Measurements from ENCODE around the gene RBBP8NL.
A peak's percentile ranks its signal among the peaks of the same experiment; 100 is the strongest.

The RBBP8NL gene

GRCh38 chr20:62418709-62419487 lies 8.4 kb downstream of the RBBP8NL start:
- no peak for DNase-seq

DNA sequence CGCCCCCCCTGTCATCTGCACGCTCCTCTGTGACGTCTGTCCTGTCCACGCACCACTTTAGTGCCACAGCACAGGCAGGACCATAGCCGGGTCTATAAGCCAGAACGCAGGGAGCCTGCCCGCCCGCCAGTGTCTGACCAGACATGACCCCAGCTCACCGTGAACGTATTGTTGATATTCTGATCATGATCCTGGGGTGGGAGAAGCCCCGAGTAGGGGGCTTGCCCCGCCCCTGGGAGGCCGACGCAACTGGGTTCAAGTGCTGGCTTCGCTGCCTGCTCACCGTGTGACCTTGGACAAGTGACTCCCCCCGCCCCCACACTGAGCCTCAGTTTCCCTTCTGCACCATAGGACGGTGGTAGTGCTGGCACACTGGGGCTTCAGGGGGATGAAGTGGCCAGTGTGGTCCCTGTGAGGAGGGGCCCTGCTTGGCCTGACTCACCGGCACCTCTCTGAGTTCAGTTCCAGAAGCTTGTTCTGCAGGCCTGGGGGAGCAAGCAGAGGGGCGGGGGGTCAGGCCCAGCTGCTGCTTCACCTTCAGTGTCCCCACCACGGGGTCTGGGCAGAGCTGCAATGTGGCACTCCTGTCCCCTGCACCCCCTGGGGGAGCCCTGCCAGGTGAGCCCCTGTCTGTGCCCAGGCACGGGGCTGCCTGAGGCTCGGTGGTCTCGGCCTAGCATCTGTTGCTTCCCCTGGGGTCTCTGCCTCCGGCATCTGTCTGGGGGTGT lies 9.2 kb downstream of the RBBP8NL start:
- no peak for DNase-seq

DNA sequence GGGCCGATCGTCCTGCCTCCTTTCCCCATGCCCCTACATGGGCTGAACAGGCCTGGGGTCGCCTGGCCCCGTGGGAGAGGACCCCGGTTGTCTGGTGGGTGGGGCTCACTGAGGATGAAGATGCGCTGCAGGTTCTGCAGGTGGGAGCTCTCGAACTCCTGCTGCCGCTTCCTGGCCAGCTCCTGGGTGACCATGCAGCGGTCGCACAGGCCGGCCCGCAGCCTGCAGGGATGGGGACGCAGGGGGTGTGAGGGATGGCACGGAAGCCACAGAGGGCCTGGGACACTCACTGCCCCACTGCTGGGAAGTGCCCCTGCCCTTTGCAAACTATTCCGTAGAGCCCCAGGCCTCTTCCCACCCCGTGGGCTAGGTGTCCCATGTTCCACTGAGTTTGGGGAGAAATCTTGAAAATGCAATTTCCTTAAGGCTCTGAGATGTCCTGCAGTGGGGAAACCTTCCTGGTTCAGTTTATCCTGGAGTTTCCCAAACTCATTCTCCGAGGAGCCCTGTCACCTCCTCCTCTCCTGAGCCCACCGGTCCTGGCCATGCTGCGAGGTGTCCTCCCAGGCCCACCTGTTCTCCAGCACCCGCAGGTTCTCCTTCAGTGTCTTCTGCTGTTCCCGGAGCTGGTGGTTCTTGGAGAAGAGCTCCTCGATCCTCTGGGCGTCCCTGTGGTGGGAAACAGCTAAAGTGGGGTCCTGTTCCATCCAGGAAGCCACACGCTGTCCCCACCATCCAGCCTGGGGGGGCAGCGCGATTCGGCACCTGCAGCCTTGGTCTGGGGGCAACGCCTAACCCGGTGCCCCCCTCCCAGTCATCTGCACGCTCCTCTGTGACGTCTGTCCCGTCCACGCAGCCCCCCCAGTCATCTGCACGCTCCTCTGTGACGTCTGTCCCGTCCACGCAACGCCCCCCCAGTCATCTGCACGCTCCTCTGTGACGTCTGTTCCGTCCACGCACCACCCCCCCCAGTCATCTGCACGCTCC lies 10.4 kb downstream of the RBBP8NL start:
- no peak for DNase-seq

- no peak for DNase-seq
These were observed 11.8 kb downstream of the RBBP8NL start for GRCh38 chr20:62415354-62416111.

DNA sequence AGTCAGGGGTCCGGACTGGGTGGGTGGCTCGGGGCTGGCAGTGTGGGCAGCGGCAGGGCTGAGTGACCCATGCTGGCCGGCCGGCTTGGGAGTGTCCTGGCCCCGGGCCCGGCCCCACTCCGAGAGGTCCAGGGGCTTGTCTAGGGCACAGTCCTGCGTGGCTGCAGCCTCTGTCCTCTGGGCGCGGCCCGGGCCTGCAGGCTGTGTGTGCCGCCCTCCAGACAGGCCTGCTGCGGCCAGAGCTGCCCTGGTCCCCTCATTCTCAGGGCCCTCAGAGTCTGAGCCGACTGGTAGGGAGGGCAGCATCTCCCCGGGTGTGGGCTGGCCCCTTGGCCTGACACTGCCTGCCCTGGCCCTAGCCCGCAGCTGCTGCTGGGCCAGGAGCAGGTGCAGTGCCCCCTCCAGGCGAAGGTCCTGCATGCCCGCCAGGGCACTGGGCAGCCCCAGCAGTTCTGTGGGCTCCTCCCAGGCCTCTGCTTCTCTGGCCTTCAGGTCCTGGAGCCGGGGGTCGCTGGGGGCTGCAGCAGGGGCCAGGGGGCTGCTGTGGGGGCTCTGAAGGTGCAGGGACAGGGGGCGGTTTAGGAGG lies 13.3 kb downstream of the RBBP8NL start:
- no peak for DNase-seq

- DNase-seq = no peak
These were observed 14.2 kb downstream of the RBBP8NL start for GRCh38 chr20:62413025-62413570.

DNA sequence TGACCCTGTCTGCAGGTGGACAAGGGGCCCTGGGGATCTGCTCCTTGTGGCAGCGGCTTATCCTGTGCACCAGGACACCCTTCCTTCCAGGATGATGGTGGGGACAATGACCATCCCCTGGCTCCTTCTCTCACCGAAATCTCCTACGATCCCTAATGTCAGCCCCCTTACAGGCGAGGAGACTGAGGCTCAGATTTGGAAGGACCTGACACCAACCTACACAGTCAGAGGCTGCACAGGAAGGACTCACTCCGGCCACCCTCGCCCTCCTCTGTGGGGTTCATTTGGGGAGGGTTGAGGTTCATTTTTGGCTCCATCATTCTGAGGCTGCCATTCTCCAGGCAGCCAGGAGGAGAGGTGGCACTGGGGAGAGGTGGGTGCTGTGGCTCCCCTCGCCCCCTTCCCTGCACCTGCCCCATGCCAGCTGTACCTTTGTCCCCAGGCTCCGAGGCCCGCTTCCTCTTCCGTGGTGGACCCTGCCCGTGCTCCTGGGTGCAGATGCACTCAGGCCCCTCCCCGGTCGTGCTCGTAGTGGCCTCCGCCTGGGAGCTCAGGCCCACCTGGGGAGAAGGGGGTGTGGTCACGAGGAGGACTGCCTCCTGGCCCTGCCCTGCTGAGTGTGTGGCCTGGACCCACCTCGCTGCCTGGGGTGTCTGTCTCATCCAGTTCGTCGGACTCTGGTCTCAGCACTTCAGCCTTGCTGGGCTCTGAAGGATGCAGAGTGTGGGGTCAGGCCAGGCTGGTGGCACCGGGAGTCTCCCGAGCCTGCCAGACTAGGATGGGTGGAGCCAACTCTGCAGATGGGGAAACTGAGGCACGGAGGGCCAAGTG lies 14.9 kb downstream of the RBBP8NL start:
- no peak for DNase-seq

- DNase-seq = no peak
These were observed 15.7 kb downstream of the RBBP8NL start for GRCh38 chr20:62411479-62412193.

DNA sequence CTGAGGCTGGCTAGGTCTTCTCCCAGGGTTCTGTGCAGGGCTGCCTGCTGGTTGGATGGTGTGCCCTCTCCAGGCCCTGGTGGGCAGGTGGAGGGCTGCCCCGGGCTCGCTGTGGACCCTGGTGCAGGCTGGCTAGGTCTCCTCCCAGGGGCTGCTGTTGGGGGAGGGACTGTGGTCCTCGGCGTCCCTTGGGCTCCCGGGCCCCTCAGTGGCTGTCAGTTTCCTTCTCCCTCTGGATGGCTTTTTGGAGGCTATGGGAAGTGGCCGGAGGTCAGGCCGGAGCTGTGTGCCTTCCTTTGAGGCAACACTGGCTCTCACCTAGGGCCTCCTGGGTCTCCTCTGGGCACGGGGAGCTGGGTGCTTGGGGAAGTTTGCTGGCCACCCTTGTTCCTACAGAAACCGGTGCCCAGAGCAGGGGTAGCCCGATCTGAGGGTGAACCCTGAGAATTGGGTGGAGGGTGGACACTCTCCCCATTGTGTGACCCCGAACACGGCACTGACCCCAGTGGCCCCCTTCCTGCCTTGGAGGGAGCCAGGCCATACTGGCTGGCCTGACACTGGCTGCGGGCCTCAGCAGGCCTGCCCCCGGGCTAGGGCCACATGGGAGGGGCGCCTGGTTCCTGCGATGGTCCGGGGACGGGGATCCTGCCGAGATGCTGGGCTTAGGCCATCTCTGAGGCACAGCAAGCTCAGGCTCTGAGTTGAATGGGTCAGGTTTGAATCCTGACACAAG lies 16.4 kb downstream of the RBBP8NL start:
- DNase-seq = no peak

GRCh38 chr20:62409931-62410745 lies 17.2 kb downstream of the RBBP8NL start:
- DNase-seq = peak; percentile 38

GRCh38 chr20:62409086-62409853 lies 18.1 kb downstream of the RBBP8NL start:
- DNase-seq = no peak

- DNase-seq = no peak
These were observed 18.7 kb downstream of the RBBP8NL start for GRCh38 chr20:62408640-62409039.

GRCh38 chr20:62408055-62408454 lies 19.3 kb downstream of the RBBP8NL start:
- no peak for DNase-seq

DNA sequence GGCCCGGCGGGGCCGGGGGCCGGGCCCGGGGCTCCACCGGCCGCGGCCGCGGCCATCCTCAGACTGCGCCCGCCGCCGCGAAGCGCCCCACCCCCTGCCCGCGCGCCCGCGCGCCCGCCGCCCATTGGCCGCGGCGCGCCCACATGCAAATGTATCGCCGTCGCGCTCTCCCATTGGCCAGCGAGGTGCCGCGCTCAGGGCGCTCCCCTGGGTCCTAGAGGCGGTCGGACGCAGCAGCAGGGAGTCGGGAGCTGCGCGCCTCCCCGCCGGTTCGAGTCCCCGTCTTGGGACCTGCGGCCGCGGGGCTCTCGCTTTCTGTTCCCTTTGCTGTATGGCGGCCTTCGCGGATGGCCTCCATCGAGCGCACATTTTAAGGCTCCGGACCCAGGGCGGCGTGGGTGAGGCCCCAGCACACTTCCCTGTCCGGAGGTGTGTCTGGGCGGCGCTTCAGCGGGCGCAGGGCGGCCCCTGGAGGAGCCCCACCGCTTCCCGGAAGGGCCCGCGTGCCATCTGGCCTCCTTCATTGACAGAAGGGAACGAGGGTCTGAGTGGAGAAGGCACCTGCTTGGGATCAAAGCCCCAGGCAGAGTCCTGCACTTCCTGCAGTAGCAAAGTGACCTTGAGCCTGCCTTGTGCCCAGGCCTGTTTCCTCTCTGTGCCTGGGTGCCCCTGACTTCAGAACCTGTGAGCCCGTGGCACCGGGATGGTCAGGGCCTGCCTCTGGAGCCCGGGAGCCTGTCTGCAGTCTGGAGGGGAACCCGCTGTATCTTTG lies 19.9 kb downstream of the RBBP8NL start, which contains the start of gene CABLES2:
Gene CABLES2, minus strand, starts transcription at position 65 of the 772 bp plus-strand sequence. Its CDS starts 9 bp downstream, at position 56.
- peak; percentile 91 for DNase-seq

- DNase-seq = no peak
These were observed 20.6 kb downstream of the RBBP8NL start for GRCh38 chr20:62406635-62407176.

- no peak for DNase-seq
These were observed 21.3 kb downstream of the RBBP8NL start for GRCh38 chr20:62405981-62406513.

Measured in stimulated activated CD4-positive, alpha-beta T cell treated with anti-CD3 and anti-CD28 coated beads, Interleukin-4, amount 100 ng/mL, for 24 hours (primary cell).